ENCODE results near the gene MS4A18. TPM values are rescaled to one million over a fixed set of nuclear protein-coding genes. Genes with fewer than 3 reads are reported as not detected.

Gene MS4A18
- total and polyA plus RNA-seq, 4 donors: not detected

GRCh38 chr11:60782393-60783140, 58.0 kb downstream of the MS4A18 start:
- no peak for DNase-seq (ENCODE audit: low spot score)

GRCh38 chr11:60783141-60783484, 58.6 kb downstream of the MS4A18 start:
- Histone ChIP-seq H3K36me3 (ENCODE audit: control insufficient read depth in 4 of 4, insufficient read depth in 3 of 4, low read depth in 1 of 4, low read length in 3 of 4) (no peaks in the 10 kb centered on the region), H3K27me3 (ENCODE audit: control insufficient read depth in 4 of 4, insufficient read depth in 4 of 4, low read length in 3 of 4) (no peaks in the 10 kb centered on the region), H3K4me1 (ENCODE audit: control insufficient read depth in 4 of 4, insufficient read depth in 4 of 4, low read length in 3 of 4) (no peaks in the 10 kb centered on the region), H3K9me3 (ENCODE audit: control insufficient read depth in 4 of 4, low read length in 3 of 4) (peaks cover 0 to 2% (median 0%) of the 10 kb centered on the region in 4 donors), H3K27ac (ENCODE audit: low read depth in 1 of 2, low read length in 2 of 2) (no peak overlapping the region), H3K9ac (ENCODE audit: low read depth in 1 of 2, low read length in 2 of 2) (no peak overlapping the region), H3K4me3 (ENCODE audit: low read depth in 1 of 3, low read length in 3 of 3) (no peak overlapping the region)
- DNase-seq (ENCODE audit: low spot score): no peak
- no peak for TF ChIP-seq YY1 (IDR thresholded peaks at IDR 0.05)
- TF ChIP-seq HNF4A (conservative IDR thresholded peaks at IDR 0.05): no peak
- no peak for TF ChIP-seq TAF1 (conservative IDR thresholded peaks at IDR 0.05)
- TF ChIP-seq FOXA1 (IDR thresholded peaks at IDR 0.05): no peak
- no peak for TF ChIP-seq EGR1 (IDR thresholded peaks at IDR 0.05; ENCODE audit: low read depth in 2 of 2)
- TF ChIP-seq JUND (IDR thresholded peaks at IDR 0.05): no peak
- no peak for TF ChIP-seq CTCF (IDR thresholded peaks at IDR 0.05; ENCODE audit: low read depth, low read length, missing input control)
- TF ChIP-seq RXRA (IDR thresholded peaks at IDR 0.05): no peak
- no peak for TF ChIP-seq REST (IDR thresholded peaks at IDR 0.05)
- 95% methylated on average over 8 of the region's 8 CpGs for WGBS

More at GRCh38 chr11:60782393-60783140, 58.0 kb downstream of the MS4A18 start:
- WGBS: 83% methylated on average over 12 of the region's 12 CpGs
- H3K9me3 ChIP-seq (ENCODE audit: control insufficient read depth in 4 of 4, low read length in 3 of 4): peaks cover 0 to 2% (median 0%) of the 10 kb centered on the region in 4 donors
- no peaks in the 10 kb centered on the region for H3K27me3 ChIP-seq (ENCODE audit: control insufficient read depth in 4 of 4, insufficient read depth in 4 of 4, low read length in 3 of 4)
- no peak overlapping the region for H3K4me3 ChIP-seq (ENCODE audit: low read depth in 1 of 3, low read length in 3 of 3)
- no peak overlapping the region for H3K27ac ChIP-seq (ENCODE audit: low read depth in 1 of 2, low read length in 2 of 2)
- no peak overlapping the region for H3K9ac ChIP-seq (ENCODE audit: low read depth in 1 of 2, low read length in 2 of 2)
- no peaks in the 10 kb centered on the region for H3K36me3 ChIP-seq (ENCODE audit: control insufficient read depth in 4 of 4, insufficient read depth in 3 of 4, low read depth in 1 of 4, low read length in 3 of 4)
- H3K4me1 ChIP-seq (ENCODE audit: control insufficient read depth in 4 of 4, insufficient read depth in 4 of 4, low read length in 3 of 4): no peaks in the 10 kb centered on the region
- TF ChIP-seq, protein P1, sequence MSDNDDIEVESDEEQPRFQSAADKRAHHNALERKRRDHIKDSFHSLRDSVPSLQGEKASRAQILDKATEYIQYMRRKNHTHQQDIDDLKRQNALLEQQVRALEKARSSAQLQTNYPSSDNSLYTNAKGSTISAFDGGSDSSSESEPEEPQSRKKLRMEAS (IDR thresholded peaks at IDR 0.05): no peak
- no peak for TF ChIP-seq FOXA1 (IDR thresholded peaks at IDR 0.05)
- TF ChIP-seq HNF4G (IDR thresholded peaks at IDR 0.05): no peak
- no peak for TF ChIP-seq RAD21 (IDR thresholded peaks at IDR 0.05)
- no peak for TF ChIP-seq TAF1 (conservative IDR thresholded peaks at IDR 0.05)
- TF ChIP-seq JUND (IDR thresholded peaks at IDR 0.05): no peak
- TF ChIP-seq REST (IDR thresholded peaks at IDR 0.05): no peak
- no peak for TF ChIP-seq SP1 (IDR thresholded peaks at IDR 0.05)
